Uterus (tissue), 4 donors: ENCODE data around the gene MXD4. TPM values are rescaled to one million over a fixed set of nuclear protein-coding genes. Genes with fewer than 3 reads are reported as not detected.

Experiments used
- DNase-seq, 2 donors: peaks; one replicate each; pipeline ENCODE4 v3.0.0-alpha.2; 2019 to 2020
- H3K27ac ChIP-seq, 2 donors: fragments of 200-600 bp; sonication (generic); 1 replicate in 1 of 2; 2 replicates in 1 of 2; pipeline ENCODE4 v1.5.1; 2016 to 2018
- H3K27me3 ChIP-seq, 2 donors: fragments of 200-600 bp; sonication (generic); one replicate each; pipeline ENCODE4 v1.5.1; 2018 to 2019; ENCODE audit warnings: control low read depth in 1 of 2
- H3K36me3 ChIP-seq, 2 donors: fragments of 200-600 bp; sonication (generic); one replicate each; pipeline ENCODE4 v1.5.1; 2019; ENCODE audit warnings: control low read depth in 1 of 2
- H3K4me1 ChIP-seq, 2 donors: fragments of 200-600 bp; sonication (generic); one replicate each; pipeline ENCODE4 v1.5.1; 2018 to 2019; ENCODE audit warnings: control low read depth in 1 of 2
- H3K4me3 ChIP-seq, 2 donors: fragments of 200-600 bp; sonication (generic); 1 replicate in 1 of 2; 2 replicates in 1 of 2; pipeline ENCODE4 v1.5.1; 2018 to 2019; ENCODE audit warnings: mild to moderate bottlenecking in 1 of 2
- H3K9me3 ChIP-seq, 2 donors: fragments of 200-600 bp; sonication (generic); one replicate each; pipeline ENCODE4 v1.5.1; 2019; ENCODE audit warnings: control low read depth in 1 of 2
- POLR2A ChIP-seq, 2 donors: fragments of 450-650 bp; IDR thresholded peaks; one replicate each; pipeline ENCODE4 v1.6.1; 2016; ENCODE audit warnings: antibody characterized with exemption in 2 of 2, mild to moderate bottlenecking in 1 of 2, moderate library complexity in 1 of 2
- intact Hi-C: fragments of 100-400 bp; cut with DNase I; formaldehyde crosslinking; loops from one replicate; pipeline ENCODE4 v1.15.1; 2023; ENCODE audit warnings: low total_unique reads
- total RNA-seq, 4 donors: library from RNA; depleted of rRNA in 3 of 4; stranded (reverse); fragments of >200 nt in 3 of 4; gene quantifications; one replicate each; pipeline versions ENCODE4 v1.1.0 to v1.2.4, GENCODE V29; 2014 to 2023
- TF ChIP-seq, protein P1 (sequence below), 4 experiments: fragments of 200-600 bp in 2 of 4; fragments of 450-650 bp in 2 of 4; sonication (generic) in 2 of 4; IDR thresholded peaks; one replicate each; pipeline ENCODE4 v1.5.1; 2016 to 2019; ENCODE audit warnings: antibody characterized with exemption in 4 of 4, mild to moderate bottlenecking in 2 of 4, moderate library complexity in 1 of 4
- donor health status: DM: yes; HTN: yes; CAD: no.

MXD4 gene
- total RNA-seq, 4 donors from 2014 or later: 15.4 to 53.1 (median 31.8) TPM

DNA sequence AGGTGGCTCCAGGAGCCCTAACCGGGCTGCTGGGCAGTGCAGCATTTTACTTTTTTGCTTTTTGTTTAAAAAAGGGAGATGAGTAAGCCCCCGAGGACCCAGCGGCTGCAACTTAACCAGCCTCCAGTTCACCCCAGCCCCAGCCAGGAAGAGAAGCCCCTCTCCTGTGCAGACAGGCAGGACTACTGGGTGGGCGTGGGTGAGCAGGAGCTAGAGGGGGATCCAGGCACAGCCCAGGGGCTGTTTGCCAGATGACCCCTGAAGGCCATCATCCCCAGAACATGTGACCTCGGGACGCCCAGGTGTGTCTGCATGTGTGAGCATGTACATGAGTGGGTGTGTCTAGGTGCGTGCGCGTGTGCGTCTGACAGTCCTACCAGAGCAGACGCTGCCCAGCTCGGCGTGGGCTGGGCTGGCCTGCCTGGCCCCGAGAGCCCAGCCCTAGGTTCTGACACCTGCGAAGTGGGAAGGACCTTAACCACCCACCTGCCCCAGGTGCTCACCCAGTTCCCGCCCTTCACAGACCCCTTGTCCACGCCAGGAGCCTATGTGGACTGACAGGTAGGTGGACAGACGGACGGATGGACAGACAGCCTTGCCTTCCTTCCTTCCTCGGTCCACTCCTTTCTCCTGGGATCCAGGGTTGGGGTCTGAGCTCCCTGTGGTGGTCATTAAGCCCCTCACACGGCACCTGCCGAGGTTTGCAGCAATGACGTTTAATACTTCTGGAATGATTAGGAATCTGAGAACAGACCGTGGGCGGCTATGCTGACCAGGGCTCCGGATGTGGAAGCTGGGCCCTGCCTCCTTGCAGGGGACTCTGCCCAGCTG, 12.2 kb downstream of the MXD4 start:
- no peak overlapping the region for H3K4me3 ChIP-seq
- H3K9me3 ChIP-seq: no peaks in the 10 kb centered on the region
- no peaks in the 10 kb centered on the region for H3K27me3 ChIP-seq
- DNase-seq: peak in 1 of 2 donors; percentile 16
- H3K27ac ChIP-seq: no peak overlapping the region
- TF ChIP-seq, protein P1, sequence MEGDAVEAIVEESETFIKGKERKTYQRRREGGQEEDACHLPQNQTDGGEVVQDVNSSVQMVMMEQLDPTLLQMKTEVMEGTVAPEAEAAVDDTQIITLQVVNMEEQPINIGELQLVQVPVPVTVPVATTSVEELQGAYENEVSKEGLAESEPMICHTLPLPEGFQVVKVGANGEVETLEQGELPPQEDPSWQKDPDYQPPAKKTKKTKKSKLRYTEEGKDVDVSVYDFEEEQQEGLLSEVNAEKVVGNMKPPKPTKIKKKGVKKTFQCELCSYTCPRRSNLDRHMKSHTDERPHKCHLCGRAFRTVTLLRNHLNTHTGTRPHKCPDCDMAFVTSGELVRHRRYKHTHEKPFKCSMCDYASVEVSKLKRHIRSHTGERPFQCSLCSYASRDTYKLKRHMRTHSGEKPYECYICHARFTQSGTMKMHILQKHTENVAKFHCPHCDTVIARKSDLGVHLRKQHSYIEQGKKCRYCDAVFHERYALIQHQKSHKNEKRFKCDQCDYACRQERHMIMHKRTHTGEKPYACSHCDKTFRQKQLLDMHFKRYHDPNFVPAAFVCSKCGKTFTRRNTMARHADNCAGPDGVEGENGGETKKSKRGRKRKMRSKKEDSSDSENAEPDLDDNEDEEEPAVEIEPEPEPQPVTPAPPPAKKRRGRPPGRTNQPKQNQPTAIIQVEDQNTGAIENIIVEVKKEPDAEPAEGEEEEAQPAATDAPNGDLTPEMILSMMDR (IDR thresholded peaks at IDR 0.05): no peak
- TF ChIP-seq POLR2A (IDR thresholded peaks at IDR 0.05): no peak
- peaks cover 0 to 11% of the 10 kb centered on the region in 2 donors for H3K4me1 ChIP-seq
- intact Hi-C loops: no loop called here
- no peaks in the 10 kb centered on the region for H3K36me3 ChIP-seq

DNA sequence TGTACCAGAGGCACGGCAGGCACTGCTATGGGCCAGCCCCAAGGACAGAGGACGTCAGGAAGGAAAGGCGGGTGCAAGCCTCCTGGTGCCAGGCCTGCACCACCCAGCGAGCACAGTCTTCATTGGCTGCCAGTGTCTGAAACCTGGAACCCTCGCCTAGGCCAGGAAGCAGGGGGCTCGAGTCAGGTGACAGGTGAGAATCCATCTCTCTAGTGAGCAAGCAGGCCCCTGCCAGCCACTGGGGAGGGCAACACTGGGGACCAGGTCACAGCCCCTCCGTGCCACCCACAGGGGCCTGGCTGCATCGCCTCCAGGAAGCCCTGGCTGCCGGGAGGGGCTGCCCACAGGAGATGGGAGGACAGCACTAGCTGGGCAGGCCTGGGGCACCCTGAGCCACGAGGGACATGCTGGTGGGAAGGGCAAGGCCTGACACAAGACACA, 13.1 kb downstream of the MXD4 start:
- Histone ChIP-seq H3K4me1 (peaks cover 0 to 9% of the 10 kb centered on the region in 2 donors), H3K27me3 (no peaks in the 10 kb centered on the region), H3K36me3 (no peaks in the 10 kb centered on the region), H3K9me3 (no peaks in the 10 kb centered on the region), H3K27ac (no peak overlapping the region), H3K4me3 (no peak overlapping the region)
- TF ChIP-seq, protein P1 (IDR thresholded peaks at IDR 0.05): no peak
- TF ChIP-seq POLR2A (IDR thresholded peaks at IDR 0.05): no peak
- no peak for DNase-seq
- intact Hi-C loops: no loop called here

- H3K4me1 ChIP-seq: peaks cover 0 to 3% of the 10 kb centered on the region in 2 donors
- intact Hi-C loops: no loop called here
- no peak overlapping the region for H3K4me3 ChIP-seq
- peak in 1 of 2 donors; percentile 15 for DNase-seq
- no peaks in the 10 kb centered on the region for H3K27me3 ChIP-seq
- H3K27ac ChIP-seq: no peak overlapping the region
- no peaks in the 10 kb centered on the region for H3K9me3 ChIP-seq
- TF ChIP-seq, protein P1 (IDR thresholded peaks at IDR 0.05): no peak
- no peak for TF ChIP-seq POLR2A (IDR thresholded peaks at IDR 0.05)
- H3K36me3 ChIP-seq: no peaks in the 10 kb centered on the region
Measured at GRCh38 chr4:2248044-2248780, 13.7 kb downstream of the MXD4 start.

- no peaks in the 10 kb centered on the region for H3K4me1 ChIP-seq
- TF ChIP-seq, protein P1 (IDR thresholded peaks at IDR 0.05): no peak
- no peak for TF ChIP-seq POLR2A (IDR thresholded peaks at IDR 0.05)
- intact Hi-C loops: no loop called here
- no peak overlapping the region for H3K4me3 ChIP-seq
- H3K36me3 ChIP-seq: no peaks in the 10 kb centered on the region
- no peaks in the 10 kb centered on the region for H3K9me3 ChIP-seq
- H3K27me3 ChIP-seq: no peaks in the 10 kb centered on the region
- no peak overlapping the region for H3K27ac ChIP-seq
- peak in 1 of 2 donors; percentile 15 for DNase-seq
Measured at GRCh38 chr4:2247128-2248043, 14.5 kb downstream of the MXD4 start.
